Activated CD4-positive, alpha-beta T cell treated with anti-CD3 and anti-CD28 coated beads for 36 hours (primary cell): ENCODE results near the gene HIGD1C. TPM values are rescaled to one million over a fixed set of nuclear protein-coding genes. Genes with fewer than 3 reads are reported as not detected.

Source experiments
- ATAC-seq: fragments of 200-7000 bp; cut with Tn5 transposase; one replicate; pipeline ENCODE4 v1.10.0; 2021; ENCODE audit warnings: mild to moderate bottlenecking, moderate library complexity
- CTCF ChIA-PET: fragments of 350-600 bp; sonication (Branson Sonifier 250); formaldehyde crosslinking; loops from one replicate; lab custom pipeline; 2021; ENCODE audit warnings: antibody characterized with exemption; lab: Charles Lee
- POLR2A ChIA-PET: fragments of 350-600 bp; sonication (Branson Sonifier 250); formaldehyde crosslinking; loops from one replicate; lab custom pipeline; 2021; ENCODE audit warnings: antibody characterized with exemption, inconsistent platforms; lab: Charles Lee
- DNase-seq: peaks from one replicate; pipeline ENCODE4 v3.0.0-alpha.2; 2020
- H3K27ac Mint-ChIP-seq: one replicate; pipeline ENCODE4 v1.8.0; 2021; ENCODE audit warnings: mixed read lengths
- H3K27me3 Mint-ChIP-seq: one replicate; pipeline ENCODE4 v1.8.0; 2021; ENCODE audit warnings: mixed read lengths
- H3K36me3 Mint-ChIP-seq: one replicate; pipeline ENCODE4 v1.8.0; 2021; ENCODE audit warnings: low read depth, mixed read lengths
- H3K4me1 Mint-ChIP-seq: one replicate; pipeline ENCODE4 v1.8.0; 2021; ENCODE audit warnings: mixed read lengths
- H3K4me3 Mint-ChIP-seq: one replicate; pipeline ENCODE4 v1.8.0; 2021; ENCODE audit warnings: mild to moderate bottlenecking, moderate library complexity, mixed read lengths
- H3K9me3 Mint-ChIP-seq: one replicate; pipeline ENCODE4 v1.8.0; 2021; ENCODE audit warnings: low read depth, mixed read lengths
- intact Hi-C, 2 experiments: fragments of 100-400 bp; cut with DNase I in 1 of 2; cut with micrococcal nuclease in 1 of 2; formaldehyde crosslinking; loops; one replicate each; pipeline versions ENCODE4 v1.14.2 to v1.15.1; 2022 to 2024; cut with DNase I, micrococcal nuclease
- total RNA-seq, 2 experiments: library from RNA; stranded (reverse); gene quantifications; one replicate each; pipeline ENCODE4 v1.2.3, GENCODE V29; 2021

HIGD1C gene
- total RNA-seq, 2 experiments from 2014 or later: not detected

- Mint-ChIP-seq H3K27ac (peak overlapping the region; percentile 83), H3K9me3 (no peaks in the 10 kb centered on the region), H3K4me1 (peaks cover 51% of the 10 kb centered on the region), H3K36me3 (peaks cover 23% of the 10 kb centered on the region), H3K4me3 (no peak overlapping the region), H3K27me3 (no peaks in the 10 kb centered on the region)
- CTCF ChIA-PET: interaction anchor here (0.7 to 2.7 kb wide), 8 partner anchors 10 to 220 kb away, joined by 3 to 29 read pairs (median 3); partner anchors contain the start of gene SLC11A2
- peak; percentile 46 for ATAC-seq
- POLR2A ChIA-PET: interaction anchor here (0.6 to 1.4 kb wide), 2 partner anchors 25 to 41 kb away, joined by 5 to 8 read pairs; partner anchors contain the start of gene SLC11A2
- no peak for DNase-seq
- intact Hi-C loops: loop anchor here in 1 of 2 experiments (1.0 kb wide), 1 partner anchor 40 kb away; no protein-coding TSS in a partner anchor
These were observed 33.0 kb downstream of the HIGD1C start for GRCh38 chr12:50985322-50985721.

GRCh38 chr12:50986966-50987737, 34.8 kb downstream of the HIGD1C start:
- Mint-ChIP-seq H3K27ac (peak overlapping the region; percentile 38), H3K9me3 (no peaks in the 10 kb centered on the region), H3K36me3 (peaks cover 37% of the 10 kb centered on the region), H3K4me3 (no peak overlapping the region), H3K27me3 (no peaks in the 10 kb centered on the region), H3K4me1 (peaks cover 57% of the 10 kb centered on the region)
- CTCF ChIA-PET: interaction anchor here (0.6 to 2.7 kb wide), 11 partner anchors 22 to 354 kb away, joined by 3 to 29 read pairs (median 3); partner anchors contain the start of gene SLC11A2
- DNase-seq: peak; percentile 46
- ATAC-seq: peak; percentile 60
- intact Hi-C loops: loop anchor here (1.0 to 2.0 kb wide), 4 partner anchors 162 to 222 kb away; partner anchors contain the start of gene ATF1 (in 1 of the 2)
- POLR2A ChIA-PET: no interaction called here

- no peak for DNase-seq
- no peak for ATAC-seq
- H3K4me1 Mint-ChIP-seq: peaks cover 57% of the 10 kb centered on the region
- ChIA-PET POLR2A (interaction anchor here (0.5 kb wide), 1 partner anchor 34 kb away, joined by 9 read pairs; no protein-coding TSS in a partner anchor), CTCF (interaction anchor here (0.7 to 2.7 kb wide), 8 partner anchors 8 to 353 kb away, joined by 3 to 29 read pairs (median 4); partner anchors contain the start of gene SMAGP)
- H3K4me3 Mint-ChIP-seq: no peak overlapping the region
- H3K36me3 Mint-ChIP-seq: peaks cover 38% of the 10 kb centered on the region
- H3K27me3 Mint-ChIP-seq: no peaks in the 10 kb centered on the region
- H3K27ac Mint-ChIP-seq: no peak overlapping the region
- intact Hi-C loops: no loop called here
- H3K9me3 Mint-ChIP-seq: no peaks in the 10 kb centered on the region
These were observed 35.7 kb downstream of the HIGD1C start for GRCh38 chr12:50988051-50988450.

- POLR2A ChIA-PET: no interaction called here
- peaks cover 42% of the 10 kb centered on the region for H3K36me3 Mint-ChIP-seq
These were observed 36.5 kb downstream of the HIGD1C start for GRCh38 chr12:50988871-50989270.

GRCh38 chr12:50990147-50990727, 37.9 kb downstream of the HIGD1C start:
- H3K36me3 Mint-ChIP-seq: peaks cover 50% of the 10 kb centered on the region

More at GRCh38 chr12:50988871-50989270, 36.5 kb downstream of the HIGD1C start:
- no peak overlapping the region for H3K27ac Mint-ChIP-seq
- no peak for ATAC-seq
- no peaks in the 10 kb centered on the region for H3K27me3 Mint-ChIP-seq
- H3K4me3 Mint-ChIP-seq: no peak overlapping the region
- CTCF ChIA-PET: interaction anchor here (1.1 to 2.3 kb wide), 4 partner anchors 9 to 352 kb away, joined by 3 to 10 read pairs (median 4); partner anchors contain the start of gene SMAGP
- peaks cover 57% of the 10 kb centered on the region for H3K4me1 Mint-ChIP-seq
- intact Hi-C loops: no loop called here
- no peaks in the 10 kb centered on the region for H3K9me3 Mint-ChIP-seq
- DNase-seq: no peak

GRCh38 chr12:50990791-50991190, 38.4 kb downstream of the HIGD1C start:
- peaks cover 41% of the 10 kb centered on the region for H3K4me1 Mint-ChIP-seq
- DNase-seq: no peak
- intact Hi-C loops: loop anchor here in 1 of 2 experiments (2.0 kb wide), 1 partner anchor 34 kb away; no protein-coding TSS in a partner anchor
- H3K4me3 Mint-ChIP-seq: no peak overlapping the region
- peak overlapping the region; percentile 43 for H3K27ac Mint-ChIP-seq
- H3K27me3 Mint-ChIP-seq: no peaks in the 10 kb centered on the region
- POLR2A ChIA-PET: no interaction called here
- H3K9me3 Mint-ChIP-seq: no peaks in the 10 kb centered on the region
- CTCF ChIA-PET: no interaction called here
- no peak for ATAC-seq
- peaks cover 55% of the 10 kb centered on the region for H3K36me3 Mint-ChIP-seq

More at GRCh38 chr12:50990147-50990727, 37.9 kb downstream of the HIGD1C start:
- POLR2A ChIA-PET: interaction anchor here (1.0 kb wide), 1 partner anchor 200 kb away, joined by 3 read pairs; no protein-coding TSS in a partner anchor
- Mint-ChIP-seq H3K9me3 (no peaks in the 10 kb centered on the region), H3K4me1 (peaks cover 47% of the 10 kb centered on the region), H3K27ac (peak overlapping the region; percentile 43), H3K27me3 (no peaks in the 10 kb centered on the region), H3K4me3 (no peak overlapping the region)
- DNase-seq (no peak), ATAC-seq (peak; percentile 50)
- intact Hi-C loops: loop anchor here in 1 of 2 experiments (2.0 kb wide), 1 partner anchor 35 kb away; no protein-coding TSS in a partner anchor
- CTCF ChIA-PET: interaction anchor here (0.6 to 2.3 kb wide), 4 partner anchors 9 to 281 kb away, joined by 3 to 10 read pairs (median 5); no protein-coding TSS in a partner anchor

- POLR2A ChIA-PET: no interaction called here
- Mint-ChIP-seq H3K27me3 (no peaks in the 10 kb centered on the region), H3K4me1 (peaks cover 36% of the 10 kb centered on the region), H3K36me3 (peaks cover 59% of the 10 kb centered on the region), H3K4me3 (no peak overlapping the region), H3K9me3 (no peaks in the 10 kb centered on the region), H3K27ac (peak overlapping the region; percentile 62)
- ATAC-seq: peak; percentile 37
- intact Hi-C loops: loop anchor here in 1 of 2 experiments (2.0 kb wide), 1 partner anchor 34 kb away; no protein-coding TSS in a partner anchor
- CTCF ChIA-PET: interaction anchor here (0.7 to 1.1 kb wide), 3 partner anchors 37 to 166 kb away, joined by 3 to 4 read pairs (median 3); no protein-coding TSS in a partner anchor
- no peak for DNase-seq
These were observed 38.9 kb downstream of the HIGD1C start for GRCh38 chr12:50991291-50991690.

GRCh38 chr12:50992819-50993218, 40.5 kb downstream of the HIGD1C start:
- H3K4me3 Mint-ChIP-seq: no peak overlapping the region
- DNase-seq: no peak
- H3K27me3 Mint-ChIP-seq: no peaks in the 10 kb centered on the region
- no peak for ATAC-seq
- CTCF ChIA-PET: interaction anchor here (1.2 kb wide), 1 partner anchor 29 kb away, joined by 5 read pairs; no protein-coding TSS in a partner anchor
- H3K9me3 Mint-ChIP-seq: no peaks in the 10 kb centered on the region
- peaks cover 61% of the 10 kb centered on the region for H3K36me3 Mint-ChIP-seq
- intact Hi-C loops: no loop called here
- POLR2A ChIA-PET: no interaction called here
- H3K27ac Mint-ChIP-seq: no peak overlapping the region
- peaks cover 22% of the 10 kb centered on the region for H3K4me1 Mint-ChIP-seq

- ChIA-PET CTCF (interaction anchor here (0.6 to 2.1 kb wide), 4 partner anchors 10 to 16 kb away, joined by 3 to 6 read pairs (median 4); no protein-coding TSS in a partner anchor), POLR2A (interaction anchor here (0.6 kb wide), 1 partner anchor 219 kb away, joined by 4 read pairs; the partner anchor contains the start of gene POU6F1)
- H3K27me3 Mint-ChIP-seq: no peaks in the 10 kb centered on the region
- H3K4me3 Mint-ChIP-seq: no peak overlapping the region
- H3K36me3 Mint-ChIP-seq: peaks cover 49% of the 10 kb centered on the region
- H3K9me3 Mint-ChIP-seq: no peaks in the 10 kb centered on the region
- ATAC-seq: no peak
- intact Hi-C loops: no loop called here
- peaks cover 17% of the 10 kb centered on the region for H3K4me1 Mint-ChIP-seq
- no peak for DNase-seq
- peak overlapping the region; percentile 63 for H3K27ac Mint-ChIP-seq
These were observed 46.7 kb downstream of the HIGD1C start for GRCh38 chr12:50999093-50999492.

GRCh38 chr12:51000245-51000644, 47.9 kb downstream of the HIGD1C start:
- DNase-seq (peak; percentile 24), ATAC-seq (peak; percentile 69)
- no peaks in the 10 kb centered on the region for H3K27me3 Mint-ChIP-seq
- H3K36me3 Mint-ChIP-seq: peaks cover 50% of the 10 kb centered on the region
- ChIA-PET POLR2A (no interaction called here), CTCF (interaction anchor here (2.1 kb wide), 1 partner anchor 11 kb away, joined by 6 read pairs; no protein-coding TSS in a partner anchor)
- intact Hi-C loops: no loop called here
- H3K4me3 Mint-ChIP-seq: no peak overlapping the region
- H3K27ac Mint-ChIP-seq: peak overlapping the region; percentile 39
- H3K4me1 Mint-ChIP-seq: peaks cover 17% of the 10 kb centered on the region
- H3K9me3 Mint-ChIP-seq: no peaks in the 10 kb centered on the region
